GM19043 (cell line): ENCODE data around the gene KLF6.
A peak's percentile ranks its signal among the peaks of the same experiment; 100 is the strongest.

Source experiments
- ATAC-seq: cut with Tn5 transposase; IDR thresholded peaks from one replicate; pipeline ENCODE4 v1.9.1; 2021; ENCODE audit warnings: low read depth; ENCODE audit not compliant: unreplicated experiment

Gene KLF6

GRCh38 chr10:3776796-3777571 is 8.0 kb downstream of the KLF6 start:
- no peak for ATAC-seq

- no peak for ATAC-seq
These were observed 9.1 kb downstream of the KLF6 start for GRCh38 chr10:3775696-3776551.

GRCh38 chr10:3774814-3775695 is 10.0 kb downstream of the KLF6 start:
- ATAC-seq, result no peak

- no peak for ATAC-seq
These were observed 10.8 kb downstream of the KLF6 start for GRCh38 chr10:3774018-3774813.

GRCh38 chr10:3773460-3774017 is 11.5 kb downstream of the KLF6 start:
- ATAC-seq, result no peak

- ATAC-seq, result no peak
These were observed 12.4 kb downstream of the KLF6 start for GRCh38 chr10:3772361-3773171.

- ATAC-seq, result no peak
These were observed 14.3 kb downstream of the KLF6 start for GRCh38 chr10:3770611-3771110.

GRCh38 chr10:3769556-3769955 is 15.5 kb downstream of the KLF6 start:
- no peak for ATAC-seq

GRCh38 chr10:3766046-3766756 is 18.8 kb downstream of the KLF6 start:
- ATAC-seq, result no peak

- no peak for ATAC-seq
These were observed 19.9 kb downstream of the KLF6 start for GRCh38 chr10:3765146-3765545.

GRCh38 chr10:3764626-3765112 is 20.3 kb downstream of the KLF6 start:
- no peak for ATAC-seq

- ATAC-seq, result no peak
These were observed 21.0 kb downstream of the KLF6 start for GRCh38 chr10:3763852-3764625.

GRCh38 chr10:3763035-3763456 is 22.0 kb downstream of the KLF6 start:
- no peak for ATAC-seq

- no peak for ATAC-seq
These were observed 22.7 kb downstream of the KLF6 start for GRCh38 chr10:3762309-3762708.

- ATAC-seq, result no peak
These were observed 23.1 kb downstream of the KLF6 start for GRCh38 chr10:3761904-3762303.

GRCh38 chr10:3761021-3761686 is 23.9 kb downstream of the KLF6 start:
- ATAC-seq, result peak; percentile 50

GRCh38 chr10:3760083-3760482 is 24.9 kb downstream of the KLF6 start:
- no peak for ATAC-seq
